Transverse colon (tissue), 4 donors: ENCODE measurements around the gene CFAP61.
A peak's percentile ranks its signal among the peaks of the same experiment; 100 is the strongest.

ENCODE experiments used
- EP300 ChIP-seq: sonication (generic); formaldehyde crosslinking; IDR thresholded peaks from one replicate; pipeline ENCODE4 v1.6.1; 2017; ENCODE audit warnings: antibody characterized with exemption, low read depth
- POLR2A ChIP-seq: fragments of 450-650 bp; IDR thresholded peaks from one replicate; pipeline ENCODE4 v1.6.1; 2016; ENCODE audit warnings: antibody characterized with exemption, mild to moderate bottlenecking, moderate library complexity
- POLR2AphosphoS5 ChIP-seq, 3 donors: sonication (generic); formaldehyde crosslinking; IDR thresholded peaks; one replicate each; pipeline ENCODE4 v1.6.1; 2016; ENCODE audit warnings: antibody characterized with exemption in 3 of 3
- TF ChIP-seq, protein P1 (sequence below), 5 experiments: fragments of 200-600 bp in 3 of 5; fragments of 450-650 bp in 2 of 5; sonication (generic) in 3 of 5; IDR thresholded peaks; 1 replicate in 2 of 5; 2 replicates in 3 of 5; pipeline ENCODE4 v1.5.1; 2016 to 2017; ENCODE audit warnings: antibody characterized with exemption in 5 of 5, inconsistent platforms in 3 of 5, mild to moderate bottlenecking in 2 of 5, moderate library complexity in 1 of 5

DNA sequence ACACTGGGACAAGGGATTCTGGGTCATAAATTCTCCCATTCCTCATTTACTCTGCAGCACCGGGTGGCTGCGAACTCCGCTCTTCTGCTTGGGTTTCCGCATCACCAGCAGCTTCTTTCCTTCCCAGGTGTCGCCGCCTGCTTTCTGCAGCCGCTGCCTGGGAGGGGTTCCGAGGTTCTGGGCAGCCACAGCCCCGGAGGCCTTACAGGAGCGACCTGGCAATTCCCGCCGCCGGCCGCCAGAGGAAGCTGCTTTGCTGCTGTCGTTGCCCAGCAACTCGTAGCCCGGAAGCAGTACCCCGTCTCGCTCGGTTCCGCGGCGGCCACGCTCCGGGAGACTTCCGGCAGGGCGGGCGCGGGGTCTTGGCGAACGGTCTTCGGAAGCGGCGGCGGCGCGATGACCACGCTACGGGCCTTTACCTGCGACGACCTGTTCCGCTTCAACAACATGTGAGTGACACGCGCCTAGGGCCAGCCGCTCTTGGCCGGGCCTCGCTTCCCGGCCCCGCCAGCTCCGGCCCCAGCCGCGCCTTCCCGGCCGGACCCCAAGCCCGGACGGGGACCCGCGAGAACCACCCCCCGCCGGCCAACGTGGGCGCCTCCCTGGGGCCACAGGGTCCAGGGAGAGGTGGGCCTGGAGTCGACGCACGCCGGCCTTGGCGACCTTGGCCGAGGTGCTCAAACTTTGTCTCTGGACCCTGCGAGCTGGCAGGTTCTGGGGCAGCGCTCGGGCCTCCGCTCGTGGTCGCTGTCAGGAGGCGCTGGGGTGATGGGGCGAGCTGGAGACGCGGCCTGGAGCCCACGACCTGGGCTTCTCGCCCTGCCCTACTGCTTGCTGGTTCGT is 35.1 kb upstream of the CFAP61 start, which contains the start of gene NAA20:
- peak in 2 of 3 donors; percentile 63 to 72 for TF ChIP-seq POLR2AphosphoS5 (IDR thresholded peaks at IDR 0.05)
- TF ChIP-seq, protein P1, sequence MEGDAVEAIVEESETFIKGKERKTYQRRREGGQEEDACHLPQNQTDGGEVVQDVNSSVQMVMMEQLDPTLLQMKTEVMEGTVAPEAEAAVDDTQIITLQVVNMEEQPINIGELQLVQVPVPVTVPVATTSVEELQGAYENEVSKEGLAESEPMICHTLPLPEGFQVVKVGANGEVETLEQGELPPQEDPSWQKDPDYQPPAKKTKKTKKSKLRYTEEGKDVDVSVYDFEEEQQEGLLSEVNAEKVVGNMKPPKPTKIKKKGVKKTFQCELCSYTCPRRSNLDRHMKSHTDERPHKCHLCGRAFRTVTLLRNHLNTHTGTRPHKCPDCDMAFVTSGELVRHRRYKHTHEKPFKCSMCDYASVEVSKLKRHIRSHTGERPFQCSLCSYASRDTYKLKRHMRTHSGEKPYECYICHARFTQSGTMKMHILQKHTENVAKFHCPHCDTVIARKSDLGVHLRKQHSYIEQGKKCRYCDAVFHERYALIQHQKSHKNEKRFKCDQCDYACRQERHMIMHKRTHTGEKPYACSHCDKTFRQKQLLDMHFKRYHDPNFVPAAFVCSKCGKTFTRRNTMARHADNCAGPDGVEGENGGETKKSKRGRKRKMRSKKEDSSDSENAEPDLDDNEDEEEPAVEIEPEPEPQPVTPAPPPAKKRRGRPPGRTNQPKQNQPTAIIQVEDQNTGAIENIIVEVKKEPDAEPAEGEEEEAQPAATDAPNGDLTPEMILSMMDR (IDR thresholded peaks at IDR 0.05), result peak; percentile 74 to 91 (median 80)
- peak; percentile 37 for TF ChIP-seq POLR2A
- no peak for TF ChIP-seq EP300
